LNCaP clone FGC (cell line): ENCODE data around the gene TNFRSF21.

Experiments
- DNase-seq: peaks from one replicate; pipeline ENCODE4 v3.0.0-alpha.2; 2011; ENCODE audit warnings: low read depth
- H3K4me3 ChIP-seq: 2 replicates; pipeline ENCODE4 v1.5.1; 2011; ENCODE audit warnings: mild to moderate bottlenecking, low read depth, low read length, control low read depth
- TF ChIP-seq, protein P1 (sequence below): IDR thresholded peaks from 2 replicates; pipeline ENCODE4 v1.5.1; 2012; ENCODE audit warnings: mild to moderate bottlenecking; ENCODE audit not compliant: control insufficient read depth, insufficient read depth; ENCODE audit errors: extremely low read depth

TNFRSF21 gene

DNA sequence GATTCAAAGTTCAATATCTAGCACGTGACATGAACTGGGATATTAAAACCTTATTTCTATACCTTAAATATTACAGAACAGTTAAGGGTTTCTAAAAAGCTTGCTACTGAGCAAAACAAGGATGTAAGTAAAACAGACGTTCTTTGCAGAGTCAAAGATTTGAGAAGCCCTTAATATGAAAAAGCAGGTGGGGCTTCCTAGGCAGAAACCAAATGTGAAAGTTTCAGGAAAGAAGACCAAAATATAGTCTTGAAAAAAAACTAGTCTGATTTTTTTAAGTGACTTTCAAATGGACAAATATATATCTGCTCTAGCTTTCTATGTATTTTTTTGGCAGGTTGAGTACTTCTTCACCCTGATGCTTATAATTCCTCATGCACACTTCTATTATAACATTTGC, 63.2 kb downstream of the TNFRSF21 start:
- DNase-seq = no peak
- TF ChIP-seq, protein P1, sequence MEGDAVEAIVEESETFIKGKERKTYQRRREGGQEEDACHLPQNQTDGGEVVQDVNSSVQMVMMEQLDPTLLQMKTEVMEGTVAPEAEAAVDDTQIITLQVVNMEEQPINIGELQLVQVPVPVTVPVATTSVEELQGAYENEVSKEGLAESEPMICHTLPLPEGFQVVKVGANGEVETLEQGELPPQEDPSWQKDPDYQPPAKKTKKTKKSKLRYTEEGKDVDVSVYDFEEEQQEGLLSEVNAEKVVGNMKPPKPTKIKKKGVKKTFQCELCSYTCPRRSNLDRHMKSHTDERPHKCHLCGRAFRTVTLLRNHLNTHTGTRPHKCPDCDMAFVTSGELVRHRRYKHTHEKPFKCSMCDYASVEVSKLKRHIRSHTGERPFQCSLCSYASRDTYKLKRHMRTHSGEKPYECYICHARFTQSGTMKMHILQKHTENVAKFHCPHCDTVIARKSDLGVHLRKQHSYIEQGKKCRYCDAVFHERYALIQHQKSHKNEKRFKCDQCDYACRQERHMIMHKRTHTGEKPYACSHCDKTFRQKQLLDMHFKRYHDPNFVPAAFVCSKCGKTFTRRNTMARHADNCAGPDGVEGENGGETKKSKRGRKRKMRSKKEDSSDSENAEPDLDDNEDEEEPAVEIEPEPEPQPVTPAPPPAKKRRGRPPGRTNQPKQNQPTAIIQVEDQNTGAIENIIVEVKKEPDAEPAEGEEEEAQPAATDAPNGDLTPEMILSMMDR = no peak
- H3K4me3 ChIP-seq = no peak overlapping the region

DNA sequence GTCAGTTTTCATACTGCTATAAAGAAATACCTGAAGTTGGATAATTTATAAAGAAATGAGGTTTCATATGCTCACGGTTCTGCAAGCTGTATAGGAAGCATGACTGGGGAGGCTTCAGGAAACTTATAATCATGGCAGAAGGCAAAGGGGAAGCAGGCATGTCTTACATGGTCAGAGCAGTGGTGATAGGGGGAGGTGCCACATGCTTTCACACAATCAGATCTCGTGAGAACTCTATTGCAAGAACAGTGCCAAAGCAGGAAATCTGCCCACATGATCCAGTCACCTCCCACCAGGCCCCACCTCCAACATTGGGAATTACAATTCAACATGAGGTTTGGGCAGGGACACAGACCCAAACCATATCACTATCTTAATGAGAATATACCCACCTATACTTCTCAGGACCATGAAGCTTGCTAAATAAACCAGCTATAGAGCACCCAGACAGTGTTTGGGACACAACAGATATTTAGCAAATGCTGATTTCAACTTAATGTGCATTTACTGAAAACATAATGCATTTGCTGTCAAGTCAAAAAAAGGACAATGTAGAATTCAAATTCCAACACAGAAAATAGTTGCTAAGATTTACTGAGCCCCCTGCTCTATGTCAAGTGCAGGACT, 63.8 kb downstream of the TNFRSF21 start:
- TF ChIP-seq, protein P1 = no peak
- H3K4me3 ChIP-seq = no peak overlapping the region
- no peak for DNase-seq

DNA sequence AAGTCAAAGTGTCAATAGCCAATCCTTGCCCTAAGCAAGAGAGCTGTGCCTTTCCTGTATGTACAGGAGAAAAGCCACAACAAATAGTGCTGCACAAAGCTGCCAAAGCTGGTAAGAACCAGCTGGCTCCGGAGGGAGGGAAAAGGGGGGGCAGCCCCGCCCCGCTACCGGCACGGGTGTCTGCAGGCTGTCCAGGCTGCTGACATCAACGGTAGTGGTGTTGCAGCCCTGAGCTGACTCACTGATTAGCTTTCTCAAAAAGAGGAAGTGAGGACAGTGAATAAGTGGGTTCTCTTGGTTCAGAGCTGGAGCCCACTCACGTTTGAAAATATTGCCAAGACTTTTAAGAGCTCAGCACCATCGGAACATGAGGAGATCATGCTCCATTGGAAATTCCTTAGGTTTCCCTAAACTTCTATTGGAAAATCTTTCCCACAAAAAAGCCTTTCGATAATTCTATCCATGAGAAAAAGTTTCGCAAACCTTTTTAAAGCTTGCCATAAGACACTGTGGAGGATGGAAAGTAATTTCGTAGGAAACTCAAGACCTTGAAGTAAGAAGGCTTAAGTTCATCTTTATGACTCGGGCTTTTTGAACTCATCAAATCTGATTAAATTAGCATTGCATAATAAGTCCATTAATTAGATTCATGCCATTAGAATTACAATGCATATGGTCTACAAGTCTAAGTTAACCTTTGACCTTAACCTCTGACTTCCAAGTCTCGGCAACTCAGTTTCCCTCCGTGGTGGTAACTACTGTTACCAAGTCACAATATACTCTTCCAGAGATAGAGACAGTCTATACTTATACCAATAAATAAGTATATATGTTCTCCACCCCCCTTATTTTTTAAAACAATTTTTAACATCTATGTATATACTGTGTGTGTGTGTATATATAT, 67.0 kb downstream of the TNFRSF21 start:
- DNase-seq = peak; percentile 53
- no peak overlapping the region for H3K4me3 ChIP-seq
- TF ChIP-seq, protein P1 = no peak

DNA sequence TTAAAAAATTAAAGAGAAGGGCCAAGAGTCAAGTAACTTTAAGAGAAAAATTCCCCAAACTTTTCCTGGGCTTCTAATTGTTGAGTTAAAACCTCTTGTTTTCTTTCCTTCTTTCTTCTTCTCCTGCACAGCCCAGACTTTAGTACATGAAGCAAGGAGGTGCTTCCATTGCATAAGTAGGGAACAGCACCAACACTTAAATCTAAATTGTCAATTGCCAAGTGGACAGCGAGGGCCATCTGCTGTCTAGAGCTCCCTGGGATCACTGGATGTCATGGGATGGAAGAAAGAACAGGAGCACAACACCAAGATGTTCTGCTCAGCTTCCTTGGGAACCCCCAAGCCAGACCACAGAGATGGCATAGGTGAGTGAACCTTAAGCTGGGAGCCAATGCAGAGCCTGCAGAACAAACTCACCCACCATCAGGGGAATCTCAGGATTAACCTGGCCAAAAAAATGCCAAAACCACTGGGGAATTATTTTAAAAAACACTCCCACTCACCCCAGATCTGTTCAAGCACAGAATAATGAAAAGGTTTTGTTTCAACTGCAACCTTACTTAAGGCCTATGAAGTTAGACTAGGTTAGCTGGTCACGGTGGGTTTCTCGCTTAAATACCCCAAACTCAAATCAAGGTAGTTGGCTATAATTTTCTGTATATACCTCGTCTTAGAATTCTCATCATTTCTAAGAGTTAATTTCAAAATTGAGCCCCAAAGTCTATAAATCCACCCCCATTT, 67.8 kb downstream of the TNFRSF21 start:
- H3K4me3 ChIP-seq = no peak overlapping the region
- TF ChIP-seq, protein P1 = no peak
- no peak for DNase-seq

DNA sequence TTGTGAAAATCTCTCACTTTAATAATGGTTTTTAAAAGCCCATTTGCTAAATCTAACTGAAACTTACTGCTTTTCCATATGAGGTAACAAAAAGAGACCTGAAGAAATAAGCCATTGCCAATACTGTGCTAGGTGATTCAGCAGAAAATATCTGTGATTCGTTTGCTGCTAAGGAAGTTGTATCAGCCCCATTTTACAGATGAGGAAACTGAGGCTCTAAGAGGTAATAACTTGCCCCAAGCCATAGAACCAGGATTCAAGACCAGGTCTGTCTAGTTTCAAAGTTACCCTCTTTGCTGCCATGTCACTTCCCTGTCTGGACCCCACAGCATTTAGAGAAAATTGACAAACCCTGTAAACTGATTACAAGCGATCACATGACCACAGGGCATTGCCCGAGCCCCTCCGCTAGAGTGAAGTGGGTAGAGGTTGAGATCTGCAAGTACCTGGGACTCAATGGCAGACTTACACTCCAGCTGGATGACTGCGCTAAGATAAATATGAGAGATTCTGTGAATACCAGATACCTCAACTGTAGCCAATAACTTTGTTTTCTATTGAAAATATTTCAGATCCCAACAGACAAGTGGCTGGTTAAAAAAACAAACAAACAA, 69.3 kb downstream of the TNFRSF21 start:
- no peak overlapping the region for H3K4me3 ChIP-seq
- no peak for DNase-seq
- TF ChIP-seq, protein P1 = no peak

DNA sequence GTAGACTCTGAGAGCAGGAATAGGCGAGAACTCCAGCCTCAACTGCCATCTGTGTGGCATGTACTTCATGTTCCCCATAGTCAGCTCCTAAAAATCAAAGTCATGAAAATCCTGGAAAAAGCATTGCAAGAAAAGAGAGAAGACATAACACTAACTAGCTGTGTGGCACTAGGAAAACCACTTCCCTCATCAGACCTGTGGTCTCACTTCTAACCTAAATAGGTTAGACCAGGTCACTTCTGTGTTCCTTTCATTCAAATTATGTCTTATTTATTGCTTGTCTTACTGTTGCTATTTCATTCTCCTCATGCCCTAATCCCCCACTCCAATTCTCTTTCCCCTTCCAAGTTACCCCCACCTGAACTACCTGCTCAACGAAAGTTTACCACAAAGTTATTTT, 70.2 kb downstream of the TNFRSF21 start:
- TF ChIP-seq, protein P1 = no peak
- H3K4me3 ChIP-seq = no peak overlapping the region
- DNase-seq = no peak
